ENCODE measurements around the gene RPH3AL. TPM values are rescaled to one million over a fixed set of nuclear protein-coding genes. Genes with fewer than 3 reads are reported as not detected.
"Not testable (repeated sequence)": the region's sequence is repeated elsewhere in the genome, so short reads cannot be mapped to it uniquely, and the experiment has no call there.

RPH3AL gene
- total RNA-seq, 1 experiment from 2014 or later, result 3.0 TPM

- H2AFZ ChIP-seq (ENCODE audit: low read length), result no peak overlapping the region
Measured at GRCh38 chr17:319266-319665, 33.3 kb downstream of the RPH3AL start.

GRCh38 chr17:317070-317469, 35.5 kb downstream of the RPH3AL start:
- H3K4me1 Mint-ChIP-seq, result peaks cover 15 to 20% of the 10 kb centered on the region in 2 experiments
- peaks cover 27 to 36% of the 10 kb centered on the region in 2 experiments for H3K9me3 Mint-ChIP-seq
- H3T11ph ChIP-seq (ENCODE audit: low read length); H3K23me2 ChIP-seq (ENCODE audit: insufficient read length, low read depth, low read length, poor library complexity, severe bottlenecking); H2BK20ac ChIP-seq (ENCODE audit: low read depth, low read length, poor library complexity, severe bottlenecking); H4K20me1 ChIP-seq (ENCODE audit: control insufficient read depth, insufficient read depth, insufficient read length); H3K27ac ChIP-seq (ENCODE audit: insufficient read length, low read depth, low read length); H3K4ac ChIP-seq (ENCODE audit: low read depth, low read length); H3K27ac Mint-ChIP-seq; H3K27me3 ChIP-seq (ENCODE audit: insufficient read depth, low read length); H2BK5ac ChIP-seq (ENCODE audit: insufficient read length, low read length); H4K91ac ChIP-seq (ENCODE audit: insufficient read length, low read depth, low read length); DNase-seq; H3K56ac ChIP-seq (ENCODE audit: insufficient read length, low read depth, low read length); H2BK120ac ChIP-seq (ENCODE audit: low read depth, low read length, poor library complexity, severe bottlenecking); H3K4me2 ChIP-seq (ENCODE audit: insufficient read depth, insufficient read length, low read length); H2BK15ac ChIP-seq (ENCODE audit: low read depth, low read length); H3K18ac ChIP-seq (ENCODE audit: insufficient read length, low read depth, low read length); H3K4me1 ChIP-seq (ENCODE audit: insufficient read depth, low read length); H4K5ac ChIP-seq (ENCODE audit: insufficient read length, low read depth, low read length); H3K4me3 Mint-ChIP-seq; H3K14ac ChIP-seq (ENCODE audit: insufficient read depth, low read length); H3K79me1 ChIP-seq (ENCODE audit: insufficient read depth, low read depth, low read length, poor library complexity, severe bottlenecking); H2AK5ac ChIP-seq (ENCODE audit: insufficient read length, low read length); H3K9ac ChIP-seq (ENCODE audit: extremely low read depth, insufficient read length, low read length); H3K23ac ChIP-seq (ENCODE audit: insufficient read length, low read depth, low read length); H2BK12ac ChIP-seq (ENCODE audit: insufficient read length, low read depth, low read length); H2AFZ ChIP-seq (ENCODE audit: low read length); H3K9me3 ChIP-seq (ENCODE audit: control insufficient read depth, low read depth, low read length); H4K8ac ChIP-seq (replicated peaks; ENCODE audit: insufficient read length, low read depth, low read length); H3K79me2 ChIP-seq (ENCODE audit: insufficient read depth, low read length): not testable (repeated sequence)
- no CpG with 5 or more reads among the region's 2 CpGs for WGBS (ENCODE audit: extremely low coverage, insufficient read length, low lambda C conversion rate)
- H3K27me3 Mint-ChIP-seq (ENCODE audit: low read depth), result peaks cover 27% of the 10 kb centered on the region
- H3K36me3 Mint-ChIP-seq (ENCODE audit: insufficient read depth in 1 of 3, low read depth in 3 of 3), result peaks cover 2 to 16% (median 7%) of the 10 kb centered on the region in 3 experiments; a peak in 6 of 7 replicates

More at GRCh38 chr17:319266-319665, 33.3 kb downstream of the RPH3AL start:
- H3K27me3 ChIP-seq (ENCODE audit: insufficient read depth, low read length), result no peaks in the 10 kb centered on the region
- no peaks in the 10 kb centered on the region for H3K79me2 ChIP-seq (ENCODE audit: insufficient read depth, low read length)
- peaks cover 27 to 36% of the 10 kb centered on the region in 2 experiments for H3K9me3 Mint-ChIP-seq
- no peak overlapping the region for H3K23ac ChIP-seq (ENCODE audit: insufficient read length, low read depth, low read length)
- no peak overlapping the region for H4K8ac ChIP-seq (replicated peaks; ENCODE audit: insufficient read length, low read depth, low read length)
- H3K4me3 Mint-ChIP-seq, result no peak overlapping the region
- no peak overlapping the region for H2BK20ac ChIP-seq (ENCODE audit: low read depth, low read length, poor library complexity, severe bottlenecking)
- H4K91ac ChIP-seq (ENCODE audit: insufficient read length, low read depth, low read length), result no peak overlapping the region
- H3K4me1 Mint-ChIP-seq, result peaks cover 24 to 29% of the 10 kb centered on the region in 2 experiments
- H2BK15ac ChIP-seq (ENCODE audit: low read depth, low read length), result no peak overlapping the region
- no peak overlapping the region for H3K4ac ChIP-seq (ENCODE audit: low read depth, low read length)
- H3K9ac ChIP-seq (ENCODE audit: extremely low read depth, insufficient read length, low read length), result no peak overlapping the region
- DNase-seq, result no peak
- H3K4me2 ChIP-seq (ENCODE audit: insufficient read depth, insufficient read length, low read length), result no peak overlapping the region
- H3K18ac ChIP-seq (ENCODE audit: insufficient read length, low read depth, low read length), result no peak overlapping the region
- no peak overlapping the region for H3T11ph ChIP-seq (ENCODE audit: low read length)
- H3K56ac ChIP-seq (ENCODE audit: insufficient read length, low read depth, low read length), result no peak overlapping the region
- H3K79me1 ChIP-seq (ENCODE audit: insufficient read depth, low read depth, low read length, poor library complexity, severe bottlenecking), result no peaks in the 10 kb centered on the region
- H2AK5ac ChIP-seq (ENCODE audit: insufficient read length, low read length), result no peak overlapping the region
- no peak overlapping the region for H3K27ac ChIP-seq (ENCODE audit: insufficient read length, low read depth, low read length)
- H4K5ac ChIP-seq (ENCODE audit: insufficient read length, low read depth, low read length), result no peak overlapping the region
- TF ChIP-seq CTCF (conservative IDR thresholded peaks at IDR 0.05), result no peak
- H3K14ac ChIP-seq (ENCODE audit: insufficient read depth, low read length), result no peak overlapping the region
- peaks cover 2 to 16% (median 7%) of the 10 kb centered on the region in 3 experiments; a peak in 6 of 7 replicates for H3K36me3 Mint-ChIP-seq (ENCODE audit: insufficient read depth in 1 of 3, low read depth in 3 of 3)
- H3K4me1 ChIP-seq (ENCODE audit: insufficient read depth, low read length), result no peaks in the 10 kb centered on the region; the same call in 1 of the 2 replicates
- no peak overlapping the region for H3K27ac Mint-ChIP-seq
- H3K23me2 ChIP-seq (ENCODE audit: insufficient read length, low read depth, low read length, poor library complexity, severe bottlenecking), result no peaks in the 10 kb centered on the region
- H3K9me3 ChIP-seq (ENCODE audit: control insufficient read depth, low read depth, low read length), result no peaks in the 10 kb centered on the region
- H3K27me3 Mint-ChIP-seq (ENCODE audit: low read depth), result peaks cover 21% of the 10 kb centered on the region
- no peak overlapping the region for H2BK5ac ChIP-seq (ENCODE audit: insufficient read length, low read length)
- no peak overlapping the region for H2BK120ac ChIP-seq (ENCODE audit: low read depth, low read length, poor library complexity, severe bottlenecking)
- no CpG with 5 or more reads among the region's 12 CpGs for WGBS (ENCODE audit: extremely low coverage, insufficient read length, low lambda C conversion rate)
- no peak overlapping the region for H2BK12ac ChIP-seq (ENCODE audit: insufficient read length, low read depth, low read length)
- no peaks in the 10 kb centered on the region for H4K20me1 ChIP-seq (ENCODE audit: control insufficient read depth, insufficient read depth, insufficient read length)

All from H9 (cell line).